Liver (tissue), 9 donors: ENCODE results near the gene FAM120B. TPM values are rescaled to one million over a fixed set of nuclear protein-coding genes. Genes with fewer than 3 reads are reported as not detected.

Experiments used
- DNase-seq: peaks from one replicate; pipeline ENCODE4 v3.0.0-alpha.2; 2017; ENCODE audit warnings: low spot score
- H3K27ac ChIP-seq, 2 donors: one replicate each; pipeline ENCODE4 v1.7.0; 2013; ENCODE audit warnings: inconsistent platforms in 2 of 2, low read length in 2 of 2, control low read depth in 1 of 2, low read depth in 1 of 2, mild to moderate bottlenecking in 1 of 2
- H3K27me3 ChIP-seq, 4 donors: one replicate each; pipeline versions ENCODE4 v1.6.1 to v1.7.0; 2013; ENCODE audit warnings: low read length in 3 of 4, inconsistent platforms in 1 of 4, mild to moderate bottlenecking in 1 of 4, moderate library complexity in 1 of 4; ENCODE audit not compliant: control insufficient read depth in 4 of 4, insufficient read depth in 4 of 4
- H3K36me3 ChIP-seq, 4 donors: one replicate each; pipeline versions ENCODE4 v1.6.1 to v1.7.0; 2013; ENCODE audit warnings: low read length in 3 of 4, mild to moderate bottlenecking in 3 of 4, low read depth in 1 of 4, moderate library complexity in 1 of 4; ENCODE audit not compliant: control insufficient read depth in 4 of 4, insufficient read depth in 3 of 4
- H3K4me1 ChIP-seq, 4 donors: one replicate each; pipeline versions ENCODE4 v1.6.1 to v1.7.0; 2013; ENCODE audit warnings: low read length in 3 of 4, mild to moderate bottlenecking in 3 of 4, moderate library complexity in 1 of 4; ENCODE audit not compliant: control insufficient read depth in 4 of 4, insufficient read depth in 4 of 4
- H3K4me3 ChIP-seq, 3 donors: one replicate each; pipeline versions ENCODE4 v1.6.1 to v1.7.0; 2013; ENCODE audit warnings: low read length in 3 of 3, control low read depth in 1 of 3, low read depth in 1 of 3, mild to moderate bottlenecking in 1 of 3
- H3K9ac ChIP-seq, 2 donors: one replicate each; pipeline ENCODE4 v1.7.0; 2013; ENCODE audit warnings: low read length in 2 of 2, mild to moderate bottlenecking in 2 of 2, moderate library complexity in 2 of 2, control low read depth in 1 of 2, low read depth in 1 of 2
- H3K9me3 ChIP-seq, 4 donors: one replicate each; pipeline versions ENCODE4 v1.6.1 to v1.7.0; 2013; ENCODE audit warnings: low read length in 3 of 4; ENCODE audit not compliant: control insufficient read depth in 4 of 4
- EGR1 ChIP-seq, 2 donors: IDR thresholded peaks; 2 replicates each; pipeline ENCODE4 v1.6.1; 2016 to 2018; ENCODE audit warnings: antibody characterized with exemption in 2 of 2, low read depth in 2 of 2
- FOXA1 ChIP-seq: IDR thresholded peaks from 2 replicates; pipeline ENCODE4 v1.6.1; 2016; ENCODE audit warnings: antibody characterized with exemption
- FOXA2 ChIP-seq: IDR thresholded peaks from 2 replicates; pipeline ENCODE4 v1.6.1; 2016; ENCODE audit warnings: antibody characterized with exemption
- GABPA ChIP-seq, 2 donors: IDR thresholded peaks in 1 of 2; conservative IDR thresholded peaks in 1 of 2; 2 replicates each; pipeline ENCODE4 v1.6.1; 2016; ENCODE audit warnings: antibody characterized with exemption in 2 of 2, mild to moderate bottlenecking in 1 of 2, moderate library complexity in 1 of 2
- HNF4A ChIP-seq, 2 donors: conservative IDR thresholded peaks; 2 replicates each; pipeline ENCODE4 v1.6.1; 2016; ENCODE audit warnings: antibody characterized with exemption in 2 of 2, mild to moderate bottlenecking in 2 of 2
- HNF4G ChIP-seq: IDR thresholded peaks from 2 replicates; pipeline ENCODE4 v1.6.1; 2016; ENCODE audit warnings: antibody characterized with exemption
- NR2F2 ChIP-seq: IDR thresholded peaks from 2 replicates; pipeline ENCODE4 v1.6.1; 2016; ENCODE audit warnings: antibody characterized with exemption
- RXRA ChIP-seq, 2 donors: IDR thresholded peaks; 2 replicates each; pipeline ENCODE4 v1.6.1; 2017 to 2018; ENCODE audit warnings: antibody characterized with exemption in 2 of 2, mild to moderate bottlenecking in 1 of 2
- SP1 ChIP-seq: IDR thresholded peaks from 2 replicates; pipeline ENCODE4 v1.6.1; 2018; ENCODE audit warnings: antibody characterized with exemption, mild to moderate bottlenecking
- YY1 ChIP-seq: IDR thresholded peaks from 2 replicates; pipeline ENCODE4 v1.6.1; 2016; ENCODE audit warnings: antibody characterized with exemption, mild to moderate bottlenecking
- whole genome bisulfite sequencing: extraction: QIAGEN DNeasy Blood & Tissue Kit; methylation state at CpG from one replicate; pipeline ENCODE4 v1.1.7; 2013; 5-methylcytosine and 5-hydroxymethylcytosine counted together
- polyA plus RNA-seq, 2 donors: library from polyadenylated mRNA; stranded (reverse) in 1 of 2; unstranded in 1 of 2; fragments of 200-250 nt in 1 of 2; fragments of >200 nt in 1 of 2; fragmentation: Nextera tagmentation in 1 of 2; extraction: Ambion mirVana in 1 of 2; gene quantifications; one replicate each; pipeline versions ENCODE4 v1.2.1 to v1.2.3, GENCODE V29; 2013 to 2015
- total RNA-seq, 2 donors: library from RNA; depleted of rRNA; stranded (reverse); fragments of >200 nt; gene quantifications; one replicate each; pipeline ENCODE4 v1.2.3, GENCODE V29; 2014
- TF ChIP-seq, protein P1 (sequence below): IDR thresholded peaks from 2 replicates; pipeline ENCODE4 v1.6.1; 2016; ENCODE audit warnings: antibody characterized with exemption
- TF ChIP-seq, protein P2 (sequence below): fragments of 150-350 bp; IDR thresholded peaks from 2 replicates; pipeline ENCODE4 v1.5.1; 2017; ENCODE audit warnings: improper control_type of control experiment, low read depth, low read length; ENCODE audit not compliant: missing input control
- donor health status: healthy.
- donor health status: healthy.
- donor health status: healthy.
- donor health status: healthy.
- donor health status: healthy.

Gene FAM120B
- total and polyA plus RNA-seq, 4 donors, result 6.0 to 11.1 (median 9.1) TPM

DNA sequence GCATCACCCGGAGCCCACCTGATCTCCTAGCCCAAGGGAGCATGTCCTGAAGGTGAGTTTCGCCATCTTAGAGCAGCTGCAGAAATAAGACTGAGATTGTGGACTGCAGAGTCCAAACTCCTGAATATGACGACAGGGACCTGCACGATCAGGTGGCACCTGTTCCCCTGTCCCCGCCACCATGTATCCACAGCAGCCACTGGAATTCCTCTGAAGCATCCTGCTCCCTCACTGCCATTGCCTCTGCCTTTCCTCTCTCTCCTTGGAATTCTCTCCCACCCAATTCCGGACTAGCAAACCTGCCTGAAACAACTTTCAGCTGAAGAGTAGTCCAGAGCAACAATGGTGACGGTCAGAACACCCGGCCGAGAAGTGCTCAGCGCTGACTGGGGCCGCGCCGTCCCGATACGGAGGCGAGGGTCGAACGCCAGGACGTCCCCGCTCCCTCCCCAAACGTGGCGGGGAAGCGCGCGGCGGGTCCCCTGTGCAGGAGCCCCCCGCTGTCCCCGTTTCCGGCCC lies 694 bp upstream of the FAM120B start:
- H3K9ac ChIP-seq, result peak overlapping the region in 1 of 2 donors; percentile 42
- no peaks in the 10 kb centered on the region for H3K27me3 ChIP-seq
- peak overlapping the region in 1 of 2 donors; percentile 38 for H3K27ac ChIP-seq
- H3K36me3 ChIP-seq, result no peaks in the 10 kb centered on the region
- peaks cover 8 to 28% (median 21%) of the 10 kb centered on the region in 4 donors for H3K4me1 ChIP-seq
- DNase-seq, result no peak
- TF ChIP-seq YY1 (no peak), HNF4A (conservative IDR thresholded peaks at IDR 0.05) (no peak), FOXA2 (no peak), NR2F2 (no peak), RXRA (IDR thresholded peaks at IDR 0.05) (no peak)
- TF ChIP-seq, protein P1, sequence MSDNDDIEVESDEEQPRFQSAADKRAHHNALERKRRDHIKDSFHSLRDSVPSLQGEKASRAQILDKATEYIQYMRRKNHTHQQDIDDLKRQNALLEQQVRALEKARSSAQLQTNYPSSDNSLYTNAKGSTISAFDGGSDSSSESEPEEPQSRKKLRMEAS, result no peak
- peak overlapping the region; percentile 59 to 66 (median 62) for H3K4me3 ChIP-seq
- H3K9me3 ChIP-seq, result no peaks in the 10 kb centered on the region
- WGBS, result 16% methylated on average over 29 of the region's 29 CpGs

DNA sequence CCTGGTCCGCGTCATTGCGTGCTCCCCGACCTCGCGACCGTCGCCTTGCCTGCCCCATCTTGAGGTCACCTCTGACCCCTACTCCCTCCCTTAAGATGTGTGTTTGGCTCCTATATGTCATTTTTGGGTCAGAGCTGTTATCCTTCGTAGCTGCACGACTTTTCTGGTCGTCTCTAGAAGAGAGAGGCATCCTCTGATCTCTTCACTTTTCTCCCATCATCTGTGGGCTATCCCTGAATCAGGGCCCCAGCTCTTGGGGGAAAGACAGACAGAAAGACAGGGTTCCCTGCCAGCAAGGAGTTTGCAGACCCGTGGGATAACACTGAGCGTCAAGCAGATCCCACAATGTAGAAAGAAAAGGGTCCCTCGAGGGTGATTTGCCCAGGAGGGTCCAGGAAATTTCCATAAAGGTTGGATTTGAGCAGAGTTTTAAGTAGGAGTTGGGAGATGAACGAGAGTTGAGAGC lies 555 bp downstream of the FAM120B start:
- no peaks in the 10 kb centered on the region for H3K27me3 ChIP-seq
- peaks cover 8 to 28% (median 21%) of the 10 kb centered on the region in 4 donors for H3K4me1 ChIP-seq
- H3K9me3 ChIP-seq, result no peaks in the 10 kb centered on the region
- no peaks in the 10 kb centered on the region for H3K36me3 ChIP-seq
- peak overlapping the region; percentile 58 to 75 for H3K27ac ChIP-seq
- TF ChIP-seq GABPA (IDR thresholded peaks at IDR 0.05 in 1 of 2, conservative IDR thresholded peaks at IDR 0.05 in 1 of 2) (peak in 1 of 2 donors; percentile 23), EGR1 (IDR thresholded peaks at IDR 0.05; ENCODE audit: low read depth in 2 of 2) (no peak), FOXA1 (no peak), HNF4G (no peak)
- WGBS, result 10% methylated on average over 15 of the region's 15 CpGs
- no peak for DNase-seq
- H3K4me3 ChIP-seq, result peak overlapping the region; percentile 59 to 81 (median 76)
- peak overlapping the region; percentile 70 to 74 for H3K9ac ChIP-seq

DNA sequence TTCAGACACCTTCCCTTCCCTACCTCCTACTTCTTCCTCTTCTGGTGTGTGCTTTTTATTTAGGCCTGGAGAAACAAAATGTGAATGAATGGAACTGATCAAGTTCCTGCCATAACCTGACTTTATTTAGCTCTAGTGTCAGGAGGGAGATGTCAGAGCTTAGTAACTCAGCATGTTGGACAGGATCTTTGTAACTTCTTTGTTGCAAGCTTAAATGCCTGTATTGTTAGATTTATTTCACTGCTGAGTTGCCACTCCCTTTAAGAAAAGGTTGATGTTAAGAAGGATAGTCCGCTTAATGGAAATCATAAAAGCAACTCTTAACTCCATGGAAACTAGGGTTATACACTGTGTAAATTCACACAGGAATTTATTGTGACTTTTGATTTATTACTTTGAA lies 2.2 kb downstream of the FAM120B start:
- no peaks in the 10 kb centered on the region for H3K27me3 ChIP-seq
- DNase-seq, result no peak
- no peak overlapping the region for H3K4me3 ChIP-seq
- 85% methylated on average over 1 of the region's 1 CpG for WGBS
- H3K9ac ChIP-seq, result no peak overlapping the region
- no peaks in the 10 kb centered on the region for H3K36me3 ChIP-seq
- TF ChIP-seq HNF4G (no peak), NR2F2 (no peak)
- H3K4me1 ChIP-seq, result peaks cover 8 to 28% (median 21%) of the 10 kb centered on the region in 4 donors
- no peaks in the 10 kb centered on the region for H3K9me3 ChIP-seq
- H3K27ac ChIP-seq, result no peak overlapping the region

DNA sequence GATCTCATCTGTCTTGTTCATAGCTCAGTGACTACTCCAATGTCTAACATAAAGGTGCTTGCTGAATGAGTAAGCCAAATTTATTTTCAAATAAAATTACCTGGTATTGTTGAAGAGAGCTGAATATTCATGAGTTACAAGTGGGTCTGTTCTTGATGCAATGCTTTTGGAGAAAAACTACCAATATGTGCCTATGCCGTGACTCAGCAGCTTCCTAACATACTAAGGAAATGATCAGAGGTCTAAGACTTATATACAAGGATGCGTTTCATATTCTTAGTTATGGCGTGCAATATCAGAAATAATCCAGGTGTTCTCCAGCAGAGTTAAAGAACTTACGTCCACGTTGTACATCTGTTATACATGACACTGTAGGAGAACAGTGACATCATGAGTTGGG lies 5.1 kb downstream of the FAM120B start:
- 85% methylated on average over 5 of the region's 5 CpGs for WGBS
- TF ChIP-seq, protein P2, sequence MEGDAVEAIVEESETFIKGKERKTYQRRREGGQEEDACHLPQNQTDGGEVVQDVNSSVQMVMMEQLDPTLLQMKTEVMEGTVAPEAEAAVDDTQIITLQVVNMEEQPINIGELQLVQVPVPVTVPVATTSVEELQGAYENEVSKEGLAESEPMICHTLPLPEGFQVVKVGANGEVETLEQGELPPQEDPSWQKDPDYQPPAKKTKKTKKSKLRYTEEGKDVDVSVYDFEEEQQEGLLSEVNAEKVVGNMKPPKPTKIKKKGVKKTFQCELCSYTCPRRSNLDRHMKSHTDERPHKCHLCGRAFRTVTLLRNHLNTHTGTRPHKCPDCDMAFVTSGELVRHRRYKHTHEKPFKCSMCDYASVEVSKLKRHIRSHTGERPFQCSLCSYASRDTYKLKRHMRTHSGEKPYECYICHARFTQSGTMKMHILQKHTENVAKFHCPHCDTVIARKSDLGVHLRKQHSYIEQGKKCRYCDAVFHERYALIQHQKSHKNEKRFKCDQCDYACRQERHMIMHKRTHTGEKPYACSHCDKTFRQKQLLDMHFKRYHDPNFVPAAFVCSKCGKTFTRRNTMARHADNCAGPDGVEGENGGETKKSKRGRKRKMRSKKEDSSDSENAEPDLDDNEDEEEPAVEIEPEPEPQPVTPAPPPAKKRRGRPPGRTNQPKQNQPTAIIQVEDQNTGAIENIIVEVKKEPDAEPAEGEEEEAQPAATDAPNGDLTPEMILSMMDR, result no peak
- no peak for TF ChIP-seq SP1
- no peak for DNase-seq
- no peaks in the 10 kb centered on the region for H3K27me3 ChIP-seq
- H3K9me3 ChIP-seq, result no peaks in the 10 kb centered on the region
- H3K4me3 ChIP-seq, result no peak overlapping the region
- H3K36me3 ChIP-seq, result no peaks in the 10 kb centered on the region
- peaks cover 6 to 19% (median 16%) of the 10 kb centered on the region in 4 donors for H3K4me1 ChIP-seq
- H3K9ac ChIP-seq, result no peak overlapping the region
- H3K27ac ChIP-seq, result no peak overlapping the region
